Effector memory CD8-positive, alpha-beta T cell (primary cell): Measurements from ENCODE around the gene IQCM.
"Not testable (repeated sequence)": the region's sequence is repeated elsewhere in the genome, so short reads cannot be mapped to it uniquely, and the experiment has no call there.

ENCODE experiments used
- ATAC-seq: fragments of 150-1000 bp; cut with Tn5 transposase; replicated peaks from 2 replicates; pipeline ENCODE4 v1.10.0; 2021; ENCODE audit warnings: mild to moderate bottlenecking, moderate library complexity
- DNase-seq, 3 experiments: peaks; one replicate each; pipeline ENCODE4 v3.0.0; 2021
- H3K27ac Mint-ChIP-seq, 2 donors: one replicate each; pipeline ENCODE4 v1.8.0; 2022; ENCODE audit warnings: mild to moderate bottlenecking in 2 of 2, mixed read lengths in 2 of 2, moderate library complexity in 2 of 2
- H3K27me3 Mint-ChIP-seq, 2 donors: one replicate each; pipeline ENCODE4 v1.8.0; 2022; ENCODE audit warnings: mixed read lengths in 2 of 2
- H3K36me3 Mint-ChIP-seq: one replicate; pipeline ENCODE4 v1.8.0; 2022; ENCODE audit warnings: mild to moderate bottlenecking, moderate library complexity, mixed read lengths; ENCODE audit not compliant: insufficient read depth
- H3K4me1 Mint-ChIP-seq, 2 donors: one replicate each; pipeline ENCODE4 v1.8.0; 2022; ENCODE audit warnings: low read depth in 2 of 2, mixed read lengths in 2 of 2
- H3K4me3 Mint-ChIP-seq, 2 donors: one replicate each; pipeline ENCODE4 v1.8.0; 2022; ENCODE audit warnings: mild to moderate bottlenecking in 2 of 2, mixed read lengths in 2 of 2, moderate library complexity in 2 of 2
- H3K9me3 Mint-ChIP-seq, 2 donors: one replicate each; pipeline ENCODE4 v1.8.0; 2022; ENCODE audit warnings: mixed read lengths in 2 of 2

IQCM gene

DNA sequence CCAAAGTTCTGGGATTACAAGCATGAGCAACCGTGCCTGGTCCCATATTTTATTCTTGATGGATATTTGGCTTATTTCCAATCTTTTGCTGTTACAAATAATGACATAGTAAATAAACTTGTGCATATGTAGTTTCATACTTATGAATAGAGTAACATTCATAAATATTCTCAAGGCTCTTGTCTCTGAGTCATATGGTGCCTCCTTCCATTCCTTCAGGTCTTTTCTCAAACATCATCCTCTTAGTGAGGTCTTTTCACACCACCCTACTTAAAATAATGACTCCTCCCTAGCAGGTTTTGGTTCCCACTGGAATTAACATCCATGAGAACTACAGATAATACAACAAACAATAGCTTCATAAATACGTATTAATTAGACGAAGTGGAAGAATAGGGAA lies 416.6 kb downstream of the IQCM start:
- ATAC-seq (no peak), DNase-seq (no peak)
- peaks cover 6 to 7% of the 10 kb centered on the region in 2 donors for H3K9me3 Mint-ChIP-seq
- H3K36me3 Mint-ChIP-seq = no peaks in the 10 kb centered on the region
- no peaks in the 10 kb centered on the region for H3K4me1 Mint-ChIP-seq
- no peak overlapping the region for H3K4me3 Mint-ChIP-seq
- no peak overlapping the region for H3K27ac Mint-ChIP-seq
- no peaks in the 10 kb centered on the region for H3K27me3 Mint-ChIP-seq

GRCh38 chr4:149370785-149371420 lies 444.7 kb downstream of the IQCM start:
- Mint-ChIP-seq H3K27ac (no peak overlapping the region), H3K9me3 (no peaks in the 10 kb centered on the region), H3K27me3 (no peaks in the 10 kb centered on the region), H3K4me3 (no peak overlapping the region), H3K4me1 (no peaks in the 10 kb centered on the region), H3K36me3 (no peaks in the 10 kb centered on the region)
- ATAC-seq (no peak), DNase-seq (no peak)

- DNase-seq = no peak
- Mint-ChIP-seq H3K4me3 (no peak overlapping the region), H3K27me3 (no peaks in the 10 kb centered on the region), H3K4me1 (no peaks in the 10 kb centered on the region), H3K9me3 (no peaks in the 10 kb centered on the region), H3K36me3 (no peaks in the 10 kb centered on the region), H3K27ac (no peak overlapping the region)
- ATAC-seq = no peak
These were observed 445.6 kb downstream of the IQCM start for GRCh38 chr4:149370002-149370401.

DNA sequence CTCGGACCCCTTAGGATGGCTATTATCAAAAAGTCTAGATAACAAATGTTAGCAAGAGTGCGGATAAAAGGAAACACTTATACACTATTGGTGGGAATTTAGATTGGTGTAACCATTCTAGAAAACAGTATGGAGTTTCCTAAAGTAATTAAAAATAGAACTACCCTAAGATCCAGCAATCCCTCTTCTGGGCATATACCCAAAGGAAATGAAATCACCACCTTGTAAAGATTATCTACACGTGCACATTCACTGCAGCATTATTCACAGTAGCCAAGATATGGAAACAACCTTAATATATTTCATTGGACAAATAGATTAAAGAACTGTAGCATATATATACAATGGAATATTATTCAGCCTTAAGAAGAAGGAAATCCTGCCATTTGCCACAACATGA lies 462.4 kb downstream of the IQCM start:
- DNase-seq = no peak
- Mint-ChIP-seq H3K27ac (no peak overlapping the region), H3K36me3 (no peaks in the 10 kb centered on the region), H3K4me1 (no peaks in the 10 kb centered on the region), H3K4me3 (no peak overlapping the region), H3K9me3 (peaks cover 6 to 10% of the 10 kb centered on the region in 2 donors), H3K27me3 (no peaks in the 10 kb centered on the region)
- ATAC-seq = no peak

DNA sequence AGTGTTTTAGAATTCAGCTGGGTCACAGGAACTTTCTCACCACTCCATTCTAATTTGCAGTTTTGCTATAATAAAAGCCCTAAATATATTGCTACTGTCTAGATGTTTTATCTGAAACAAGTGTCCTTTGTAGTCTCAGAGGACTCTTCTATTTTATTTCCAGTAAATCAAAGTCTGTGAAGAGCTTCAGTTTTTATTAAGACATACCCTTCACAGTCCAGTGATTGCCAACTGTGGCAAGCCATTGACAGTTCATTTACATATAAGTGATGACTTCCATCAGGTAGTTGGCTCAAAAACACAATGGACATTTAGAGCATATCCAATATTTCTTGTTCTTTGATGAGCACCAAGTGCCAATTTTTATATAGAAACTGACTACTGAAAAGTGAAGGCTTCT lies 466.1 kb downstream of the IQCM start:
- DNase-seq (no peak), ATAC-seq (no peak)
- no peak overlapping the region for H3K27ac Mint-ChIP-seq
- no peaks in the 10 kb centered on the region for H3K36me3 Mint-ChIP-seq
- H3K27me3 Mint-ChIP-seq = no peaks in the 10 kb centered on the region
- no peaks in the 10 kb centered on the region for H3K4me1 Mint-ChIP-seq
- no peak overlapping the region for H3K4me3 Mint-ChIP-seq
- peaks cover 0 to 8% of the 10 kb centered on the region in 2 donors for H3K9me3 Mint-ChIP-seq

DNA sequence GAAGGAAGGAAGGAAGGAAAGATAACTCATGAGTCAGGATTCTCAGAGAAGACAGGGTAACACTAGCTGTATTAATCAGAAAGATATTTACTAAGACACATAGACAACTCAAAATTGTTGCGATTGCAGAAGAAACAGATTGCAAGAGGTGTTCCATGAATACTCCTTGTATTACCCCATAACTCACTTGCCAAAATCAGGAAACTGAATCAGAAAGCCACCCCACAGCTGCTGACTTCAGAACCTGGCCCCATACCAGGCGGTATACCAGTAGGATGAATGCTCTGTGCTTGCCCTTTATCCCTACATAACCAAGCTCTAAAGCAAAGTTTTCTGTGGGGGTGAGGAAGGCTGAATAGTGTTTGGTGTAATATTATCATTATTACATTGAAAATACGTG lies 468.5 kb downstream of the IQCM start:
- ATAC-seq = no peak
- Mint-ChIP-seq H3K4me1 (no peaks in the 10 kb centered on the region), H3K9me3 (peaks cover 0 to 3% of the 10 kb centered on the region in 2 donors)

DNA sequence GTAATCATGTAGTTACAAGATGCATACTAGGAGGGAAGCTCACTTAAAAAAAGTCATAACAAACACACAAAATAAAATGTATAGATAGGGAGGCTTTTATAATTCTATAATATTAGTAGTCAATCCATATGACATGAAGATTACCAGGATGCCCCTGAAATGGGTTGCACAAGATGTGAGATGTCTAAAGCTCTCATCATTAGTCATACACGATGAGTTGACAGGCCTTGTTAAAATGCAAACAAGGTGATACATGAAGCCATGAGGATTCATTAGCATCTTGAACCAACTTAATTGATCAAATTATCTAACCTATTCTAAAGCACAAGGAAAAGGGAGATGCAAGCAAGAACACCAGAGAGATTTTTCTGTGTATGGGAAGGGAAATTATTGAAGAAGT lies 470.2 kb downstream of the IQCM start:
- Mint-ChIP-seq H3K27ac (no peak overlapping the region), H3K9me3 (peaks cover under 1 to 3% of the 10 kb centered on the region in 2 donors), H3K27me3 (no peaks in the 10 kb centered on the region), H3K36me3 (no peaks in the 10 kb centered on the region), H3K4me3 (no peak overlapping the region), H3K4me1 (no peaks in the 10 kb centered on the region)
- DNase-seq = no peak
- no peak for ATAC-seq

More for the DNA sequence above, 468.5 kb downstream of the IQCM start:
- Mint-ChIP-seq H3K27me3 (no peaks in the 10 kb centered on the region), H3K27ac (no peak overlapping the region), H3K36me3 (no peaks in the 10 kb centered on the region), H3K4me3 (no peak overlapping the region)
- no peak for DNase-seq

DNA sequence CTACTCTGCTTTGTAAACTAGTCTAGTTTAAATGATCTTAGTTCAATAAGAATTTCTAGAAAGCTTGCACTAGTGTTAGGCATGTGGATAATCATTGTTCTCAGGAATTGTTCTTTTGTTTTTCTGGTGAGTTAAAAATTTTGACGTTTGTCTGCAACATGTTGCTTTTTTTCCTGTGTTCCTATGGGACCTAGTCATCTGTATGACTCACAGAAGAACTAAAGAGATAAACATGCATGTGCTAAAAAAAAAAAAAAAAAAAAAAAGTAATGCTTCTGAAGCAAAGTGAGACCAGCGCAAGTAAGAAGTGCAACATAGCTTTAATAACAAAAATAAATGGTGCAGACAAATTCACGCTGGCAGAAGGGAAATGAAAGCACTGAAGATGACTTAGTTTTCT lies 471.2 kb downstream of the IQCM start:
- Mint-ChIP-seq H3K36me3 (no peaks in the 10 kb centered on the region), H3K4me3 (no peak overlapping the region), H3K27ac (no peak overlapping the region), H3K9me3 (peaks cover 5 to 8% of the 10 kb centered on the region in 2 donors), H3K27me3 (no peaks in the 10 kb centered on the region), H3K4me1 (no peaks in the 10 kb centered on the region)
- ATAC-seq = no peak
- no peak for DNase-seq

DNA sequence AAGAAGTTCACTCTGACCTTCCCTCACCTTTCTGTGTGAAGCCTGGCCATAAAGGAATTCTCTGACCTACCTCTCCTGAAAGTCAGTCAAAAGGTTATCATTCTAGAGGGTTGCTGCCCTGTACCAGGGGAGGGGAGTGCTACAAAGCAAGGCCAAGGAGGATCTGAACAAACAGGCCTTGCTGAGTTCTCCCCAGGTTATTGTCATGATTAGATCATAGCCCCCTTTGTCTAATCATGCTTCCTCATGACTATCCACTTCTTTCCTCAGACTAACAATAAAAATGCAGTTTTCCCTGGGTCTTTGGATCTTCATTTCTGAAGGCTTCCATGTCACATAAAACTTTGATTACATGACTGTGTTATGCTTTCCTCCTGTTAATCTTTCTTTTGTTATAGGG lies 472.0 kb downstream of the IQCM start:
- Mint-ChIP-seq H3K27ac (no peak overlapping the region), H3K9me3 (peaks cover 5 to 13% of the 10 kb centered on the region in 2 donors), H3K27me3 (no peaks in the 10 kb centered on the region), H3K4me1 (no peaks in the 10 kb centered on the region), H3K36me3 (no peaks in the 10 kb centered on the region), H3K4me3 (no peak overlapping the region)
- ATAC-seq (no peak), DNase-seq (no peak)

- DNase-seq, H3K4me1 Mint-ChIP-seq, ATAC-seq, H3K36me3 Mint-ChIP-seq, H3K27me3 Mint-ChIP-seq, H3K27ac Mint-ChIP-seq, H3K4me3 Mint-ChIP-seq: not testable (repeated sequence)
- peaks cover 5 to 13% of the 10 kb centered on the region in 2 donors for H3K9me3 Mint-ChIP-seq
These were observed 474.5 kb downstream of the IQCM start for GRCh38 chr4:149341117-149341516.

- ATAC-seq (no peak), DNase-seq (no peak)
- Mint-ChIP-seq H3K27ac (no peak overlapping the region), H3K36me3 (no peaks in the 10 kb centered on the region), H3K4me1 (no peaks in the 10 kb centered on the region), H3K9me3 (peaks cover 4 to 5% of the 10 kb centered on the region in 2 donors), H3K27me3 (no peaks in the 10 kb centered on the region), H3K4me3 (no peak overlapping the region)
These were observed 487.5 kb downstream of the IQCM start for GRCh38 chr4:149328161-149328560.

DNA sequence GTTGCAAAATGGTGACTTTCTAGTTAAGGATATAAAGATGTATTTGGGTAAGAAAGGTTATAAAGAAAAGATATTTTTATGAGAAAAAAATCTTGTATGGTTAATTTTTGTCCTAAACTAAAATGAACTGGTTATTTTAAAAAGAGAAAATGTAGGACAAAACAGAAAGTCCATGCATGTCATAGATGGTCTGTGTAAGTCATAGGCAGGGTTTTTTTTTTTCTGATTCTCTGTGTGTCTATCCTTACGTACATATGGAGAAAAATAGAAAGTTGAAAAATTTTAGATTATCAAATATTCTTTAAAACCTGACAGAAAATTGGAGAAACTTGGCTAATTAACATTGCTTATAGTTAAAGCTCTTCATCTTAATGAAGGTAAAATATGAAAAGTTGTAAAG lies 493.4 kb downstream of the IQCM start:
- H3K4me1 Mint-ChIP-seq = no peaks in the 10 kb centered on the region
- no peak overlapping the region for H3K27ac Mint-ChIP-seq
- H3K27me3 Mint-ChIP-seq = no peaks in the 10 kb centered on the region
- H3K36me3 Mint-ChIP-seq = no peaks in the 10 kb centered on the region
- no peak for DNase-seq
- no peak for ATAC-seq
- H3K9me3 Mint-ChIP-seq = peaks cover 7 to 8% of the 10 kb centered on the region in 2 donors
- H3K4me3 Mint-ChIP-seq = no peak overlapping the region

DNA sequence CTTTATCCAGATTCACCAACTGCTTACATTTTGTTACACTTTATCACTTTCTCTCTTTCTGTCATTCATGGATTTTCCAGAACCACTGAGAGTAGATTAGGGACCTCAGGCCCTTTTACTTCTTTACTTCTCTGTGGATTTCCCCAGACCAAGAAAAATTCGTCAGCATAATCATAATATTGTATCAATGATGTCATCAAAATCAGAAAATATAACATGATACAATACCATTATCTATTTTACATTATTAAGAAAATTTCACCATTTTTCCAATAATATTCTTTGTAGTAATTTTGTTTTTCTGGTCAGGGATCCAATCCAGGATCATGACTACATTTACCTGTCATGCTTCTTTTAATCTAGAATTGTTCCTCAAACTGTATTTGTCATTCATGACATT lies 494.2 kb downstream of the IQCM start:
- Mint-ChIP-seq H3K9me3 (peaks cover 7 to 8% of the 10 kb centered on the region in 2 donors), H3K36me3 (no peaks in the 10 kb centered on the region), H3K27me3 (no peaks in the 10 kb centered on the region), H3K4me1 (no peaks in the 10 kb centered on the region), H3K27ac (no peak overlapping the region), H3K4me3 (no peak overlapping the region)
- no peak for DNase-seq
- ATAC-seq = no peak

DNA sequence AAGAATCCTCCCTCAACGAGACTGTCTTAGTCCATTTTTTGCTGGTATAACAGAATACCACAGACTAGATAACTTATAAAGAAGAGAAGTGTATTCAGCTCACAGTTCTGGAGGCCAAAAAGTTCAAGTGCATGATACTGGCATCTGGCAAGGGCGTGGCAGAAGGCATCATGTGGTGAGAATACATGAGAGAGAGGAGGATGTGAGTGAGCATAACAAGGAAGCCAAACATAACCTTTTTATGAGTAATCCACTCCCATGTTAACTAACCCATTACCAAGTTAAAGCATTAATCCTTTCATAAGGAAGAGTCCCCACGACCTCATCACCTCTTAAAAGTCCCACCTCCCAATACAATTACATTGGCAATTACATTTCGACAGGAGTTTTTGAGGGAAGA lies 504.6 kb downstream of the IQCM start:
- H3K9me3 Mint-ChIP-seq = peaks cover 0 to 2% of the 10 kb centered on the region in 2 donors
- H3K27ac Mint-ChIP-seq = no peak overlapping the region
- H3K27me3 Mint-ChIP-seq = no peaks in the 10 kb centered on the region
- no peak overlapping the region for H3K4me3 Mint-ChIP-seq
- no peaks in the 10 kb centered on the region for H3K36me3 Mint-ChIP-seq
- DNase-seq (no peak), ATAC-seq (no peak)
- no peaks in the 10 kb centered on the region for H3K4me1 Mint-ChIP-seq

DNA sequence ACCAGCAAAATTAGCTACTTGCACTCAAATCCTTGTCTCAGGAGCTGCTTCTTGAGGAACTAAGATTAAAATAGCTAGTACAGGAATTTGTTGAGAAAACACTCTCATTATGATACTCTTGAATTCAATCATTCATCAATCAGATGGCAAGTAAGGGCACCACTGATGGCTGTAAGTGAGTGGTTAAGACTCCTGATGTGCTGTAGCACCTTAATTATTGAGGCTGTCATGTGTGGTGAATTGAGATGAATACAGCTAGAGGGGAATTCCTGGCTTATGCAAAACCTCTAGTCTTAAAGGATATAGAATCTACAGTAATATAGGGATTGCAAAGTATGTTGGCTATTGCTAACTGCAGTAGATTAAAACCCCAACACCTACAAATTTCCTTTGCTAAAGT lies 509.1 kb downstream of the IQCM start:
- H3K4me1 Mint-ChIP-seq = no peaks in the 10 kb centered on the region
- no peak overlapping the region for H3K27ac Mint-ChIP-seq
- H3K36me3 Mint-ChIP-seq = no peaks in the 10 kb centered on the region
- DNase-seq (no peak), ATAC-seq (no peak)
- peaks cover 4 to 9% of the 10 kb centered on the region in 2 donors for H3K9me3 Mint-ChIP-seq
- H3K4me3 Mint-ChIP-seq = no peak overlapping the region
- H3K27me3 Mint-ChIP-seq = no peaks in the 10 kb centered on the region
